Skin of body (tissue), 2 donors: ENCODE measurements around the gene CLEC1A. TPM values are rescaled to one million over a fixed set of nuclear protein-coding genes. Genes with fewer than 3 reads are reported as not detected.

Experiments
- DNase-seq: peaks from one replicate; lab custom pipeline; 2025; lab: John Stamatoyannopoulos, UW
- total RNA-seq: library from RNA; depleted of rRNA; stranded (reverse); fragments of >200 nt; gene quantifications from one replicate; pipeline ENCODE4 v1.2.3, GENCODE V29; 2014

The CLEC1A gene
- total RNA-seq, 1 donor from 2014 or later, result 2.8 TPM

GRCh38 chr12:10101648-10102220, 2.9 kb upstream of the CLEC1A start:
- no peak for DNase-seq

GRCh38 chr12:10101042-10101579, 2.3 kb upstream of the CLEC1A start:
- peak; percentile 70 for DNase-seq

GRCh38 chr12:10097521-10097920, 1.3 kb downstream of the CLEC1A start:
- no peak for DNase-seq

GRCh38 chr12:10095971-10096370, 2.8 kb downstream of the CLEC1A start:
- DNase-seq, result no peak

- DNase-seq, result no peak
Measured at GRCh38 chr12:10094646-10095395, 4.0 kb downstream of the CLEC1A start.

GRCh38 chr12:10088955-10089900, 9.6 kb downstream of the CLEC1A start:
- no peak for DNase-seq

- DNase-seq, result no peak
Measured at GRCh38 chr12:10088031-10088430, 10.8 kb downstream of the CLEC1A start.

- DNase-seq, result no peak
Measured at GRCh38 chr12:10086387-10086786, 12.4 kb downstream of the CLEC1A start.

- DNase-seq, result no peak
Measured at GRCh38 chr12:10084733-10085132, 14.1 kb downstream of the CLEC1A start.

- no peak for DNase-seq
Measured at GRCh38 chr12:10082117-10082874, 16.5 kb downstream of the CLEC1A start.

- DNase-seq, result no peak
Measured at GRCh38 chr12:10075451-10075850, 23.3 kb downstream of the CLEC1A start.

GRCh38 chr12:10073261-10073660, 25.5 kb downstream of the CLEC1A start:
- DNase-seq, result no peak

GRCh38 chr12:10072131-10072530, 26.7 kb downstream of the CLEC1A start:
- no peak for DNase-seq

- no peak for DNase-seq
Measured at GRCh38 chr12:10070380-10070779, 28.4 kb downstream of the CLEC1A start.

- DNase-seq, result no peak
Measured at GRCh38 chr12:10069976-10070375, 28.8 kb downstream of the CLEC1A start.

- no peak for DNase-seq
Measured at GRCh38 chr12:10069099-10069498, 29.7 kb downstream of the CLEC1A start.

GRCh38 chr12:10068644-10069043, 30.1 kb downstream of the CLEC1A start:
- no peak for DNase-seq

GRCh38 chr12:10067942-10068341, 30.8 kb downstream of the CLEC1A start:
- peak; percentile 44 for DNase-seq

- no peak for DNase-seq
Measured at GRCh38 chr12:10067264-10067663, 31.5 kb downstream of the CLEC1A start.

GRCh38 chr12:10065241-10065640, 33.5 kb downstream of the CLEC1A start:
- no peak for DNase-seq

- DNase-seq, result no peak
Measured at GRCh38 chr12:10058387-10058786, 40.4 kb downstream of the CLEC1A start.
